HCT116 (cell line): ENCODE measurements around the gene CCDC106. TPM values are rescaled to one million over a fixed set of nuclear protein-coding genes. Genes with fewer than 3 reads are reported as not detected.

Source experiments
- ATAC-seq: fragments of 200-7000 bp; cut with Tn5 transposase; 2 replicates; pipeline ENCODE4 v1.9.1; 2020; ENCODE audit warnings: mild to moderate bottlenecking, moderate library complexity
- BruUV-seq: library from RNA; stranded (reverse); fragments of 400-500 nt; replicated peaks from 2 replicates; lab custom pipeline; 2021; lab: Mats Ljungman, UMichigan
- CTCF ChIA-PET: fragments of 300-600 bp; sonication (Branson Sonifier 250); formaldehyde crosslinking; loops from one replicate; lab custom pipeline; 2021; ENCODE audit warnings: antibody characterized with exemption; lab: Charles Lee
- POLR2A ChIA-PET: fragments of 300-600, 350-600 bp; sonication (Branson Sonifier 250); formaldehyde crosslinking; loops from one replicate; lab custom pipeline; 2021; ENCODE audit warnings: antibody characterized with exemption; lab: Charles Lee
- RAD21 ChIA-PET, 2 experiments: fragments of 300-600 bp; sonication (Branson Sonifier 250); formaldehyde crosslinking; loops; one replicate each; lab custom pipeline; 2023; ENCODE audit warnings: low total read pairs in 2 of 2; ENCODE audit not compliant: uncharacterized antibody in 2 of 2, unreplicated experiment in 2 of 2, low non-redundant PET in 1 of 2; lab: Charles Lee
- DNase-seq: peaks from one replicate; pipeline ENCODE4 v3.0.0-alpha.2; 2010; ENCODE audit warnings: low read depth, low spot score
- H2AFZ ChIP-seq: fragments of 200-600 bp; shearing (Covaris generic), sonication (generic); 2 replicates; pipeline ENCODE4 v1.6.1; 2017; ENCODE audit warnings: low read depth, mixed run types, mixed read lengths, antibody characterized with exemption, low read length; ENCODE audit not compliant: poor library complexity, severe bottlenecking
- H3K27ac ChIP-seq: 2 replicates; pipeline ENCODE4 v1.5.1; 2012; ENCODE audit warnings: low read depth, low read length
- H3K27me3 ChIP-seq: fragments of 200-600 bp; sonication (generic); 2 replicates; pipeline ENCODE4 v1.6.1; 2016; ENCODE audit warnings: mixed run types, low read length, mixed read lengths; ENCODE audit not compliant: insufficient read depth
- H3K36me3 ChIP-seq, 2 experiments: fragments of 200-500 bp in 1 of 2; fragments of 200-600 bp in 1 of 2; sonication (Bioruptor generic) in 1 of 2; sonication (generic) in 1 of 2; 2 replicates each; pipeline versions ENCODE4 v1.5.1 to v1.6.1; 2014 to 2016; ENCODE audit warnings: low read length in 2 of 2, inconsistent platforms in 1 of 2, mixed read lengths in 1 of 2, mixed run types in 1 of 2; ENCODE audit not compliant: insufficient read depth in 2 of 2, control insufficient read depth in 1 of 2
- H3K4me1 ChIP-seq, 2 experiments: fragments of 200-600 bp in 1 of 2; sonication (generic) in 1 of 2; 2 replicates each; pipeline versions ENCODE4 v1.5.1 to v1.6.1; 2012 to 2017; ENCODE audit warnings: low read length in 2 of 2, inconsistent platforms in 1 of 2, mild to moderate bottlenecking in 1 of 2, mixed read lengths in 1 of 2, mixed run types in 1 of 2, moderate library complexity in 1 of 2; ENCODE audit not compliant: insufficient read depth in 2 of 2, control insufficient read depth in 1 of 2
- H3K4me2 ChIP-seq: fragments of 200-600 bp; sonication (generic); 2 replicates; pipeline ENCODE4 v1.6.1; 2017; ENCODE audit warnings: mixed run types, low read length, mixed read lengths
- H3K4me3 ChIP-seq, 2 experiments: fragments of 200-600 bp in 1 of 2; sonication (generic) in 1 of 2; replicated peaks in 1 of 2; 2 replicates each; pipeline ENCODE4 v1.5.1; 2011 to 2016; ENCODE audit warnings: low read length in 2 of 2, control low read depth in 1 of 2, low read depth in 1 of 2, mild to moderate bottlenecking in 1 of 2, mixed read lengths in 1 of 2, mixed run types in 1 of 2
- H3K79me2 ChIP-seq: fragments of 200-600 bp; sonication (generic); 2 replicates; pipeline ENCODE4 v1.6.1; 2017; ENCODE audit warnings: mild to moderate bottlenecking, mixed run types, low read length, moderate library complexity, mixed read lengths; ENCODE audit not compliant: insufficient read depth
- H3K9ac ChIP-seq: fragments of 200-600 bp; sonication (generic); 2 replicates; pipeline ENCODE4 v1.6.1; 2016; ENCODE audit warnings: low read length, mixed read lengths
- H3K9me2 ChIP-seq: fragments of 200-600 bp; sonication (generic), shearing (Covaris generic); 2 replicates; pipeline ENCODE4 v1.6.1; 2017; ENCODE audit warnings: mixed run types, mild to moderate bottlenecking, moderate library complexity; ENCODE audit not compliant: insufficient read depth
- H3K9me3 ChIP-seq, 2 experiments: fragments of 200-500 bp in 1 of 2; fragments of 200-600 bp in 1 of 2; sonication (Bioruptor generic) in 1 of 2; sonication (generic) in 1 of 2; 2 replicates each; pipeline ENCODE4 v1.6.1; 2014 to 2017; ENCODE audit warnings: low read length in 2 of 2, mixed read lengths in 2 of 2, inconsistent platforms in 1 of 2, low read depth in 1 of 2, mild to moderate bottlenecking in 1 of 2, mixed run types in 1 of 2, moderate library complexity in 1 of 2; ENCODE audit not compliant: control insufficient read depth in 1 of 2, insufficient read depth in 1 of 2
- H4K20me1 ChIP-seq: fragments of 200-600 bp; sonication (generic), shearing (Covaris generic); 2 replicates; pipeline ENCODE4 v1.6.1; 2017; ENCODE audit warnings: mixed run types, mild to moderate bottlenecking, moderate library complexity; ENCODE audit not compliant: insufficient read depth
- CTCF ChIP-seq, 3 experiments: fragments of 200-600 bp in 1 of 3; sonication (generic) in 1 of 3; IDR thresholded peaks in 2 of 3; conservative IDR thresholded peaks in 1 of 3; 2 replicates each; pipeline ENCODE4 v1.5.1; 2012 to 2017; ENCODE audit warnings: low read depth in 2 of 3, low read length in 2 of 3, antibody characterized with exemption in 1 of 3, borderline replicate concordance in 1 of 3, control low read depth in 1 of 3, mild to moderate bottlenecking in 1 of 3, mixed read lengths in 1 of 3, mixed run types in 1 of 3, moderate library complexity in 1 of 3; ENCODE audit not compliant: insufficient read depth in 1 of 3
- EZH2 ChIP-seq: fragments of 200-600 bp; sonication (generic); IDR thresholded peaks from 2 replicates; pipeline ENCODE4 v1.6.1; 2017; ENCODE audit warnings: antibody characterized with exemption, mixed run types
- MAX ChIP-seq: IDR thresholded peaks from 2 replicates; pipeline ENCODE4 v1.6.1; 2012
- SIN3A ChIP-seq: IDR thresholded peaks from 2 replicates; pipeline ENCODE4 v1.6.1; 2012; ENCODE audit warnings: low read depth
- SRF ChIP-seq: IDR thresholded peaks from 2 replicates; pipeline ENCODE4 v1.6.1; 2012; ENCODE audit warnings: low read depth
- TCF7L2 ChIP-seq: IDR thresholded peaks from 2 replicates; pipeline ENCODE4 v1.7.0; 2011; ENCODE audit warnings: borderline replicate concordance, inconsistent platforms; ENCODE audit not compliant: insufficient read depth, insufficient read length; ENCODE audit errors: extremely low read depth
- YY1 ChIP-seq: IDR thresholded peaks from 2 replicates; pipeline ENCODE4 v1.6.1; 2011; ENCODE audit warnings: low read length, low read depth, moderate library complexity, mild to moderate bottlenecking; ENCODE audit not compliant: insufficient replicate concordance; ENCODE audit errors: extremely low read depth
- intact Hi-C: fragments of 100-400 bp; cut with micrococcal nuclease; formaldehyde crosslinking; loops from 2 replicates; pipeline ENCODE4 v1.10.0; 2022
- total RNA-seq: library from RNA; stranded (reverse); gene quantifications from one replicate; pipeline ENCODE4 v1.2.1, GENCODE V29; 2021; ENCODE audit not compliant: unreplicated experiment

CCDC106 gene
- total RNA-seq, 1 experiment from 2014 or later, result 1.0 TPM

DNA sequence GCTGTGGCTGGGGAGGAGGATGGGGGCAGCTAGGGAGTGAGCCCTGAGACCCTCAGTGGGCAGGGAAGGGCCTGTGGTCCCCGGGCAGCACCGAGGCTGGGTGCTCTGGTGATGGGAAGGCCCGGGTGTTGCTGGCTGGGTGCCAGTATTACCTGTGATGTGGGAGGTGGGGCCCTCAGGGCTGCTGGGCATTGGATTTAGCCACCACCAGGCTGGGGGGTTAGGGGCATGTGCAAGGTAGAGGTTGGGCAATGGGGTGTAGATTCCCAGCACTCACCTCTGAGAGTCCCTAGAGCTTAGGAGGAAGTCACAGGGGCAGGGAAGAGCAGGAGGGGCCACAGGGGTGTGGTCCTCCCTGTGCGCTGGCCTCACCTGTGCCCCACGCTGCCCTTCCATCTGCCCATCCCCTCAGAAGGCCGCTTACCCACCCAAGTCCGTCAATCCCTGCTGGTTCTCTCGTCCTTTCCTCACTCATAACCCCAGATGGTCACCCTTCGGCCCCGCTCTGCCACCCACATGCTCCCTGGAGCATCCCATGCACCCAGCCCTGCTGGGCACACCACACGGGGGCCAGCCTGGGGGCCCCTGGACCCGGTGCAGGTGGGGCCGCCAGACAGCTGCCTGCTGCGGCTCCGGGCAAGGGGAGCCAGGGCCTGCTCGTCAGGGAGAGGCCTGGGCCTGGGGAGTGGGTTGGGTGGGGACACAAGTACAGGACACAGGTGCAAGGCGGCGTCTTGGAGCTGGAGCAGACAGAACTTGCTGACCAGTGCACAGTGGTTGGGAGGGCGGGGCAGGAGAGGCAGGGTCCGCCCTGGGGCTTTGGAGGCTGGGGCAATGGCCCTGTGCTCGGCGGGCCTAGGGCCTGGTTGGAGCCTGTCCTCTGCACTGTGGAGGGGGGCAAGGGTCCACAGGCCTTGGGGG, 39.5 kb downstream of the CCDC106 start (continued):
- no peak for TF ChIP-seq YY1

DNA sequence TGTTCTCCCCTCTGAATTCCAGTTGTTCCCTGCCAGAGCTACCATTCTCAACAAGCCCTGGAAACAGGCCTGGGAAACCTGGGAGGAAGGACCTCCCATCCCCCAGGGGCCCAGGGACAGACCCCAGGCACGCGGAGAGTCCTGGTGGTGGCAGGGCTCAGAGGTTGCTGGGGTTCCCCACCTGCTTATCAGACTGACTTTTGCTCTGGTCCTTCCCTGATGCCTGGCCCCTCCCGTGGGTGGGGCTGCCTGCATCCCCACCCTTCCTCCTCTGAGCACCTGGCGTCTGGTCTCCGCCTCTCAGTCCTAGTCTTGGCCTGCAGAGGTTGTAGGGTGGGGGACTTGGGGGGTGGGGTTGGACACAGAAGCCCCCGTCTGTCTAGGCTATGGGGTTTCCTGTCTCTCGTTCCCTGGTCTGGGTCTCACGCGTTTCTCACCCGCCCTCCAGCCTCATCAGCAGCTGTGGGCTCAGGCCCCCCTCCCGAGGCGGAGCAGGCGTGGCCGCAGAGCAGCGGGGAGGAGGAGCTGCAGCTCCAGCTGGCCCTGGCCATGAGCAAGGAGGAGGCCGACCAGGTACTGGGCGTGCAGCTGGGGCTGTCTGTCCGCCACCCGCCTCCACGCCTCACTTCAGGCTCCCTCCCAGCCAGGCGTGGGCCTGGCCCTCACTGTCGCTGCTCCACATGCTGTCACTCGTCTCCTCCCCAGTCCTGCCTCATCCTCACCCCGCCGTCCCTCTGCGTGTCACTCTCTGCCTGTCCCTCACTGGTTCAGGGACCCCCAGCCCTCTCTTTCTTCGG, 40.6 kb downstream of the CCDC106 start:
- BruUV-seq, result no TSS peak
- no peak for DNase-seq
- H2AFZ ChIP-seq, result no peak overlapping the region
- H3K9me3 ChIP-seq, result no peaks in the 10 kb centered on the region
- H3K4me2 ChIP-seq, result no peak overlapping the region
- POLR2A ChIA-PET, result no interaction called here
- no peaks in the 10 kb centered on the region for H3K4me1 ChIP-seq
- peaks cover 20 to 21% of the 10 kb centered on the region in 2 experiments; a peak in 3 of 4 replicates for H3K36me3 ChIP-seq
- H3K9ac ChIP-seq, result no peak overlapping the region
- H3K27ac ChIP-seq, result no peak overlapping the region
- H3K9me2 ChIP-seq, result no peaks in the 10 kb centered on the region
- RAD21 ChIA-PET, result no interaction called here
- H4K20me1 ChIP-seq, result no peaks in the 10 kb centered on the region
- CTCF ChIA-PET, result no interaction called here
- TF ChIP-seq SIN3A (no peak), MAX (no peak), CTCF (IDR thresholded peaks at IDR 0.05 in 2 of 3, conservative IDR thresholded peaks at IDR 0.05 in 1 of 3; ENCODE audit: borderline replicate concordance in 1 of 3, insufficient read depth in 1 of 3, low read depth in 2 of 3, low read length in 2 of 3) (no peak), TCF7L2 (no peak), EZH2 (no peak), SRF (no peak)
- TF ChIP-seq, all 23 proteins: peak for 0
- Histone ChIP-seq H3K27me3 (no peaks in the 10 kb centered on the region), H3K79me2 (peaks cover 40% of the 10 kb centered on the region), H3K4me3 (no peak overlapping the region)
- peak; percentile 73 for ATAC-seq
- intact Hi-C loops, result no loop called here
